IPS-20b (cell line): ENCODE data around the gene HELQ.
"Not testable (repeated sequence)": the region's sequence is repeated elsewhere in the genome, so short reads cannot be mapped to it uniquely, and the experiment has no call there.

Experiments
- H3K27ac ChIP-seq: one replicate; pipeline ENCODE4 v1.5.1; 2013; ENCODE audit warnings: low read length
- H3K27me3 ChIP-seq: 2 replicates; pipeline ENCODE4 v1.6.1; 2013; ENCODE audit warnings: mild to moderate bottlenecking, low read length, inconsistent platforms; ENCODE audit not compliant: insufficient read depth
- H3K36me3 ChIP-seq: 2 replicates; pipeline ENCODE4 v1.6.1; 2013; ENCODE audit warnings: low read depth, mild to moderate bottlenecking, inconsistent platforms, low read length, moderate library complexity; ENCODE audit not compliant: insufficient read depth
- H3K4me1 ChIP-seq: 2 replicates; pipeline ENCODE4 v1.6.1; 2013; ENCODE audit warnings: mild to moderate bottlenecking, control low read depth, inconsistent platforms, low read length, moderate library complexity; ENCODE audit not compliant: insufficient read depth
- H3K4me3 ChIP-seq: 2 replicates; pipeline ENCODE4 v1.5.1; 2013; ENCODE audit warnings: mild to moderate bottlenecking, low read length, inconsistent platforms
- H3K9ac ChIP-seq: 2 replicates; pipeline ENCODE4 v1.6.1; 2013; ENCODE audit warnings: low read depth, mild to moderate bottlenecking, inconsistent platforms, low read length, moderate library complexity
- H3K9me3 ChIP-seq: 2 replicates; pipeline ENCODE4 v1.6.1; 2013; ENCODE audit warnings: mild to moderate bottlenecking, low read depth, low read length, inconsistent platforms; ENCODE audit not compliant: insufficient read depth

The HELQ gene

GRCh38 chr4:83455281-83456183 is at the start of gene HELQ, which contains the start of gene MRPS18C:
HELQ (minus strand) TSS chr4:83455823; CDS start chr4:83455693, 130 bp downstream.
MRPS18C (plus strand) TSS chr4:83456058; CDS start chr4:83456078, 20 bp downstream.
- H3K27ac ChIP-seq: peak within 1 kb of the TSS; percentile 81
- 0 out of 2 replicates have a peak, but pooled peaks cover 2% of the 10 kb centered on the region for H3K4me1 ChIP-seq
- peak within 1 kb of the TSS; percentile 95 for H3K9ac ChIP-seq
- H3K9me3 ChIP-seq: no peaks in the 10 kb centered on the region
- H3K27me3 ChIP-seq: no peaks in the 10 kb centered on the region
- peaks cover 49% of the 10 kb centered on the region for H3K36me3 ChIP-seq
- peak within 1 kb of the TSS; percentile 95 for H3K4me3 ChIP-seq

- no peak overlapping the region for H3K9ac ChIP-seq
- no peak overlapping the region for H3K27ac ChIP-seq
- H3K4me3 ChIP-seq: no peak overlapping the region
- no peaks in the 10 kb centered on the region for H3K27me3 ChIP-seq
- no peaks in the 10 kb centered on the region for H3K4me1 ChIP-seq
- H3K9me3 ChIP-seq: no peaks in the 10 kb centered on the region
- H3K36me3 ChIP-seq: no peaks in the 10 kb centered on the region
These were observed 49.4 kb upstream of the HELQ start for GRCh38 chr4:83504996-83505395.

GRCh38 chr4:83504503-83504902 is 48.9 kb upstream of the HELQ start:
- Histone ChIP-seq H3K4me1 (no peaks in the 10 kb centered on the region), H3K27ac (no peak overlapping the region), H3K9me3 (no peaks in the 10 kb centered on the region), H3K36me3 (no peaks in the 10 kb centered on the region), H3K27me3 (no peaks in the 10 kb centered on the region), H3K4me3 (no peak overlapping the region), H3K9ac (no peak overlapping the region)

GRCh38 chr4:83503974-83504373 is 48.4 kb upstream of the HELQ start:
- Histone ChIP-seq H3K9me3 (no peaks in the 10 kb centered on the region), H3K9ac (no peak overlapping the region), H3K27ac (no peak overlapping the region), H3K36me3 (no peaks in the 10 kb centered on the region), H3K4me3 (no peak overlapping the region), H3K27me3 (no peaks in the 10 kb centered on the region), H3K4me1 (no peaks in the 10 kb centered on the region)

- H3K4me3 ChIP-seq, H3K9ac ChIP-seq, H3K4me1 ChIP-seq, H3K36me3 ChIP-seq, H3K9me3 ChIP-seq, H3K27me3 ChIP-seq, H3K27ac ChIP-seq: not testable (repeated sequence)
These were observed 46.0 kb upstream of the HELQ start for GRCh38 chr4:83501671-83502070.

GRCh38 chr4:83498187-83498586 is 42.6 kb upstream of the HELQ start:
- Histone ChIP-seq H3K9me3 (no peaks in the 10 kb centered on the region), H3K36me3 (no peaks in the 10 kb centered on the region)

GRCh38 chr4:83496085-83496917 is 40.7 kb upstream of the HELQ start:
- H3K27me3 ChIP-seq, H3K4me1 ChIP-seq: not testable (repeated sequence)

More at GRCh38 chr4:83498187-83498586, 42.6 kb upstream of the HELQ start:
- Histone ChIP-seq H3K4me1 (no peaks in the 10 kb centered on the region), H3K9ac (no peak overlapping the region), H3K4me3 (no peak overlapping the region), H3K27me3 (no peaks in the 10 kb centered on the region), H3K27ac (no peak overlapping the region)

GRCh38 chr4:83490876-83491450 is 35.3 kb upstream of the HELQ start:
- H3K27ac ChIP-seq: no peak overlapping the region
- no peak overlapping the region for H3K4me3 ChIP-seq
- H3K9me3 ChIP-seq: no peaks in the 10 kb centered on the region
- no peak overlapping the region for H3K9ac ChIP-seq
- H3K27me3 ChIP-seq: no peaks in the 10 kb centered on the region
- no peaks in the 10 kb centered on the region for H3K4me1 ChIP-seq
- no peaks in the 10 kb centered on the region for H3K36me3 ChIP-seq

More at GRCh38 chr4:83496085-83496917, 40.7 kb upstream of the HELQ start:
- H3K9me3 ChIP-seq, H3K9ac ChIP-seq, H3K4me3 ChIP-seq, H3K36me3 ChIP-seq, H3K27ac ChIP-seq: not testable (repeated sequence)

GRCh38 chr4:83489711-83490326 is 34.2 kb upstream of the HELQ start:
- Histone ChIP-seq H3K36me3 (no peaks in the 10 kb centered on the region), H3K9me3 (no peaks in the 10 kb centered on the region), H3K27me3 (no peaks in the 10 kb centered on the region), H3K4me3 (no peak overlapping the region), H3K27ac (no peak overlapping the region), H3K4me1 (peaks cover 5% of the 10 kb centered on the region; the same call in 1 of the 2 replicates), H3K9ac (no peak overlapping the region)

GRCh38 chr4:83486457-83487129 is 31.0 kb upstream of the HELQ start:
- H3K4me3 ChIP-seq: no peak overlapping the region
- H3K9ac ChIP-seq: no peak overlapping the region
- no peak overlapping the region for H3K27ac ChIP-seq
- H3K36me3 ChIP-seq: no peaks in the 10 kb centered on the region
- H3K4me1 ChIP-seq: peaks cover 5% of the 10 kb centered on the region; the same call in 1 of the 2 replicates
- peaks cover 9% of the 10 kb centered on the region; the same call in 1 of the 2 replicates for H3K27me3 ChIP-seq
- H3K9me3 ChIP-seq: no peaks in the 10 kb centered on the region
